BLaER1 treated with 17β-estradiol and CSF1 and Interleukin-3, amounts not matched to agents 10 nM and 100 nM (cell line): Measurements from ENCODE around the gene TNIK.

ENCODE experiments used
- H3K27ac ChIP-seq, 11 experiments: shearing (Covaris generic); formaldehyde crosslinking; 2 replicates each; pipeline ENCODE4 v1.8.1; 2022
- H3K27me3 ChIP-seq, 11 experiments: shearing (Covaris generic); formaldehyde crosslinking; 2 replicates each; pipeline ENCODE4 v1.8.1; 2022
- H3K36me3 ChIP-seq, 11 experiments: shearing (Covaris generic); formaldehyde crosslinking; 2 replicates each; pipeline ENCODE4 v1.8.1; 2022
- H3K4me1 ChIP-seq, 10 experiments: shearing (Covaris generic); formaldehyde crosslinking; 2 replicates each; pipeline ENCODE4 v1.8.1; 2022
- H3K4me2 ChIP-seq, 11 experiments: shearing (Covaris generic); formaldehyde crosslinking; 2 replicates each; pipeline ENCODE4 v1.8.1; 2022
- H3K4me3 ChIP-seq, 10 experiments: shearing (Covaris generic); formaldehyde crosslinking; 2 replicates each; pipeline ENCODE4 v1.8.1; 2022
- H3K9ac ChIP-seq, 11 experiments: shearing (Covaris generic); formaldehyde crosslinking; 2 replicates each; pipeline ENCODE4 v1.8.1; 2022
- H3K9me3 ChIP-seq, 11 experiments: shearing (Covaris generic); formaldehyde crosslinking; replicated peaks in 1 of 11; 2 replicates each; pipeline ENCODE4 v1.8.1; 2022
- H4K20me1 ChIP-seq, 11 experiments: shearing (Covaris generic); formaldehyde crosslinking; 2 replicates each; pipeline ENCODE4 v1.8.1; 2022
- Cebpa-rat ChIP-seq, 11 experiments: shearing (Covaris generic); IDR thresholded peaks; 2 replicates each; pipeline ENCODE4 v1.8.1; 2022

Gene TNIK

DNA sequence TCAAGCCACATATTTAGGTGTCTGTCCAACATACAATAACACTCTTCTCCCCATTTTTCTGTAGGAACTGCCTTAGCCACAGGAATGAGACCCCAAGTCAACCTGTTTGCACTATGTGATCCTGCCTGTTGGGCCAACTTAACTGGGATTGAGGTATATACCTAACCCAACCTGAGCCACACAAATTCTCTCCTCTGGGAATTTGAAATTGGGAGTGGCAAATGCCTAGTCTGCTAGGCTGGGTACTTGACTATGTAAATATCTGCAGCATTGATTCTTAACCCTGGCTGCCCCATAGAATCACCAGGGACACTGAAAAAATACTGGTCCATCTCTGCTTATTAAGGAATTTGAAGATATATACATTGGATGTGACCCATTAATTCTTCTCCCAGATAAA lies 35.2 kb upstream of the TNIK start:
- Histone ChIP-seq H3K9ac (no peak overlapping the region), H3K9me3 (no peaks in the 10 kb centered on the region), H3K27me3 (no peaks in the 10 kb centered on the region), H3K36me3 (no peaks in the 10 kb centered on the region), H3K4me1 (peaks cover 0 to 5% (median 0%) of the 10 kb centered on the region in 10 experiments; a peak in 1 of 20 replicates), H3K4me2 (no peak overlapping the region), H4K20me1 (no peaks in the 10 kb centered on the region), H3K4me3 (no peak overlapping the region), H3K27ac (no peak overlapping the region)
- TF ChIP-seq Cebpa-rat (IDR thresholded peaks at IDR 0.05), result no peak

DNA sequence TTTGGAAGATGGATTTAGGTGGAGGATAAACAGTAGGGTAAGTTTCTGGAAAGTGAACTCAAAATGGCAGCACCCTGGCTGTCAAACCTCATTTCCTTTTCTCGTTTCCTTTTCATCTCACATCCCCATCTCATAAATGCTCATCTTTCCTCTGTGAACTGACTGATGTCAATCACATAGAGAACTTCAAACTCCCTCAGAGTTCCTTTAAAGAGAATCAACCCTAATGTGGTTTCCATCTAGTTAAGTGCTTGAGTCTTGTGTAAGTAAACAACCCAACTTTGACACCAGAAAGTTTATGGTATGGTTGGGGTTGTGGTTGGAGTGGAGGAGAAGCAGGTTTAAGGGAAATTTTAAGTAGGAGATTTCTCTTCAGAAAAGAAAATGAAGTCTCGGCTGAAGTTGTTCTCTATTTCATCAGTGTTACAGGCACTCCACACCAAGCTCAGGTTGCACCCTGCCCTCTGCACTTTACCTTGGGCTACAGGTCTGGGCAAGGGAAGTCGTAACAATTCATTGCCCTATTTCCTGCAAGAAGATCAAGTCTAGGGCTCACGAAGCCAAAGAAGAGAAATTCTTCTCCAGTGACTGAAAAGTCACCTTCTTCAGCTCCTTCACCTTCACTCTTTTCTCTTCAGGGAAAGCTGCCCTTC lies 34.4 kb upstream of the TNIK start:
- Histone ChIP-seq H3K27ac (no peak overlapping the region), H3K4me2 (no peak overlapping the region), H3K4me3 (no peak overlapping the region), H3K27me3 (no peaks in the 10 kb centered on the region), H3K9ac (no peak overlapping the region), H3K36me3 (no peaks in the 10 kb centered on the region), H3K9me3 (no peaks in the 10 kb centered on the region), H4K20me1 (no peaks in the 10 kb centered on the region), H3K4me1 (peaks cover 0 to 5% (median 0%) of the 10 kb centered on the region in 10 experiments; a peak in 1 of 20 replicates)
- TF ChIP-seq Cebpa-rat (IDR thresholded peaks at IDR 0.05), result no peak

DNA sequence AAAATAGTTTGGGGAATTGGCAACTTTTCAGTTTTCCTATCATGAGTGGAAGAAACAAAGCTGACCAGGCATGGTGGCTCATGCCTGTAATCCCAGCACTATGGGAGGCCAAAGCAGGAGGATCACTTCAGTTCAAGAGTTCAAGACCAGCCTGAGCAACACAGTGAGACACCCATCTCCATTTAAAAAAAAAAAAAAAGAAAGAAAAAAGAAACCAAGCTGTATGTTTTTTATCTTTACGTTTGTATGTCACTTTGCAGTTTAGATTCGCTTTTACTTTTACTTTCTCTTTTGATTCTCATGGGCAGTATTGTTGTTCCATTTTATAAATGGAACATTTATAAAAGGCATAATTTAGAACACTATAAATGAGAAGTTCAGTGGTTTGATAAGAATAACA lies 31.2 kb upstream of the TNIK start:
- Histone ChIP-seq H3K27me3 (no peaks in the 10 kb centered on the region), H3K4me3 (no peak overlapping the region), H3K27ac (peak overlapping the region in 7 of 11 experiments; percentile 25 to 55 (median 47); a peak in 11 of 22 replicates), H3K9ac (peak overlapping the region in 3 of 11 experiments; percentile 6 to 51 (median 22); a peak in 3 of 22 replicates), H3K36me3 (no peaks in the 10 kb centered on the region), H3K4me2 (peak overlapping the region; percentile 8 to 61 (median 40); a peak in 18 of 22 replicates), H4K20me1 (no peaks in the 10 kb centered on the region), H3K9me3 (no peaks in the 10 kb centered on the region), H3K4me1 (peaks cover 0 to 5% (median 0%) of the 10 kb centered on the region in 10 experiments; a peak in 1 of 20 replicates)
- TF ChIP-seq Cebpa-rat (IDR thresholded peaks at IDR 0.05), result no peak

DNA sequence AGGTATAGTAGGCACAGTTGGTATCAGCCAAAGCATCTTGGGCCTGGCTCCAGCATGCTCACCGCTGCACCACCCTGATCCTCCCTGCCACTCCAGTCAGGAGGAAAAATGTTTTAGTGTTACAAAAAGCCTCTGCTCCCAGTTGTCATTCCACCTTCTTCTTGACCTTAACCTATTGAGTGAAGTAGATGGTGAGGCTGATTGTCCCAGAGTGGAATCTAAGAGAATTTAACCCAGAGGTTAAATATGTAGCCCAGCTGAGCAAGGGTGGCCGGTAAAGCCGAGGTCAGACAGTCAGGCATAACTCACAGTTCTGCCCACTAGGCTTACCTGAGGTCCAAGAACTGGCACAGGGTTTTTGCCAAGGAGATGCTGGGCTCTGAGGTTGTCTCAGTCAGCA lies 30.7 kb upstream of the TNIK start:
- Histone ChIP-seq H3K4me2 (peak overlapping the region in 7 of 11 experiments; percentile 27 to 61 (median 53); a peak in 14 of 22 replicates), H3K27me3 (no peaks in the 10 kb centered on the region)

DNA sequence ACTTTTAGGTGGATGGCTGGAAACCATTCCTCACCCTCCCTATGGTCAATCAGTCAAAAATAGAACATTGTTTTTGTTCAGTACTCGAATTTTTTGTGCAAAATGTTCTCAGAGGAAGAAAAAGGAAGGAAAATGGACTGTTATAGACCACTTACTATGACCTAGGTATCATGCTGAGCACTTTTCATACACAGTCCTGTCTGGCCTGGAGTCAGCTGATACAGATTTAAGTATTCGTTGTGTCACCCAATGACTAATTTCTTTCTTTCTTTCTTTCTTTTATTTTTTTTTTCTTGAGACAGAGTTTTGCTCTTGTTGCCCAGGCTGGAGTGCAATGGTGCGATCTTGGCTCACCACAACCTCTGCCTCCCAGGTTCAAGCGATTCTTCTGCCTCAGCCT lies 29.1 kb upstream of the TNIK start:
- H3K9me3 ChIP-seq, result no peaks in the 10 kb centered on the region
- no peak overlapping the region for H3K4me3 ChIP-seq
- no peaks in the 10 kb centered on the region for H4K20me1 ChIP-seq
- H3K4me2 ChIP-seq, result no peak overlapping the region
- no peaks in the 10 kb centered on the region for H3K36me3 ChIP-seq
- no peak for TF ChIP-seq Cebpa-rat (IDR thresholded peaks at IDR 0.05)
- H3K27ac ChIP-seq, result no peak overlapping the region
- 0 out of 20 replicates have a peak, but pooled peaks cover 0 to 5% (median 0%) of the 10 kb centered on the region in 10 experiments for H3K4me1 ChIP-seq
- H3K27me3 ChIP-seq, result no peaks in the 10 kb centered on the region
- H3K9ac ChIP-seq, result no peak overlapping the region

More for the DNA sequence above, 30.7 kb upstream of the TNIK start:
- peaks cover 0 to 5% (median 0%) of the 10 kb centered on the region in 10 experiments; a peak in 1 of 20 replicates for H3K4me1 ChIP-seq
- no peaks in the 10 kb centered on the region for H3K9me3 ChIP-seq
- no peak overlapping the region for H3K4me3 ChIP-seq
- peak overlapping the region in 3 of 11 experiments; percentile 6 to 51 (median 22); a peak in 1 of 22 replicates for H3K9ac ChIP-seq
- no peaks in the 10 kb centered on the region for H4K20me1 ChIP-seq
- peak overlapping the region in 6 of 11 experiments; percentile 25 to 55 (median 50); a peak in 10 of 22 replicates for H3K27ac ChIP-seq
- no peaks in the 10 kb centered on the region for H3K36me3 ChIP-seq
- no peak for TF ChIP-seq Cebpa-rat (IDR thresholded peaks at IDR 0.05)

DNA sequence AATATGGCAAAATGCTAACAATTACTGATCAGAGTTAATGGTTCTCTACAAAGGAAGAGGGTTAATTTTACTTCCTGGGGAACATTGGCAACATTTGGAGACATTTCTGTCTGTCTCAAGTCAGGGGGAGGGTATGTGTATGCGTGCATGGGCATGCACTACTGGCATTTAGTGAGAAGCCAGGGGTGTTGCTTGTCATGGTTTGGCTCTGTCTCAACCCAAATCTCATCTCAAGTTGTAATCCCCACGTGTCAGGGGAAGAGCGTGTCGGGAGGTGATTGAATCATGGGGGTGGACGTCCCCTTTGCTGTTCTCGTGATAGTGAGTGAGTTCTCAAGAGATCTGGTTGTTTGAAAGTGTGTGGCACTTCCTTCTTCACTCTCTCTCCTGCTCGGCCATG lies 28.3 kb upstream of the TNIK start:
- TF ChIP-seq Cebpa-rat (IDR thresholded peaks at IDR 0.05), result no peak
- H3K4me1 ChIP-seq, result 0 out of 20 replicates have a peak, but pooled peaks cover 0 to 5% (median 0%) of the 10 kb centered on the region in 10 experiments

DNA sequence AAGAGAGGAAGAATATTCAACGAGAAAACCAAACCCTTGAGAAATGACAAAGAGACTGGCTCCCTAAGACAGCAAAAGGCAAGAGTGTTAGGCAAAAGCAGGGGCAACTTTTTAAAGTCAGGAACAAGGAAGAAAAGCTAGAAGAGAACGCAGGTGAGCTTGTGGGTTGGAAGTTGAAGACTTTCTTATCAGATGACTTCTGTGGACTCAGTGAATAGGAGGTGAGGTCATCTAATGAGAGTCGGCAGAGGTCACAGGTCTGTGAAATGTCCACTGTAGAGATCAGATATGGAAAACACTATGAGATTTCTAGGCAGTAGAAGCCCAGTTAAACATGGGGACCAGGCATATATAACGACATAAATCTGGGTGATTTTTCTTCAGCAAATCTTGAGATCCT lies 27.2 kb upstream of the TNIK start:
- no peak for TF ChIP-seq Cebpa-rat (IDR thresholded peaks at IDR 0.05)
- no peak overlapping the region for H3K27ac ChIP-seq
- H3K27me3 ChIP-seq, result no peaks in the 10 kb centered on the region
- H3K9ac ChIP-seq, result no peak overlapping the region
- no peaks in the 10 kb centered on the region for H3K36me3 ChIP-seq
- no peak overlapping the region for H3K4me2 ChIP-seq
- H4K20me1 ChIP-seq, result no peaks in the 10 kb centered on the region
- 0 out of 20 replicates have a peak, but pooled peaks cover 0 to 5% (median 0%) of the 10 kb centered on the region in 10 experiments for H3K4me1 ChIP-seq
- H3K9me3 ChIP-seq, result no peaks in the 10 kb centered on the region
- no peak overlapping the region for H3K4me3 ChIP-seq

More for the DNA sequence above, 28.3 kb upstream of the TNIK start:
- H4K20me1 ChIP-seq, result no peaks in the 10 kb centered on the region
- no peaks in the 10 kb centered on the region for H3K27me3 ChIP-seq
- H3K4me3 ChIP-seq, result no peak overlapping the region
- no peak overlapping the region for H3K9ac ChIP-seq
- no peak overlapping the region for H3K4me2 ChIP-seq
- H3K9me3 ChIP-seq, result no peaks in the 10 kb centered on the region
- no peak overlapping the region for H3K27ac ChIP-seq
- no peaks in the 10 kb centered on the region for H3K36me3 ChIP-seq

DNA sequence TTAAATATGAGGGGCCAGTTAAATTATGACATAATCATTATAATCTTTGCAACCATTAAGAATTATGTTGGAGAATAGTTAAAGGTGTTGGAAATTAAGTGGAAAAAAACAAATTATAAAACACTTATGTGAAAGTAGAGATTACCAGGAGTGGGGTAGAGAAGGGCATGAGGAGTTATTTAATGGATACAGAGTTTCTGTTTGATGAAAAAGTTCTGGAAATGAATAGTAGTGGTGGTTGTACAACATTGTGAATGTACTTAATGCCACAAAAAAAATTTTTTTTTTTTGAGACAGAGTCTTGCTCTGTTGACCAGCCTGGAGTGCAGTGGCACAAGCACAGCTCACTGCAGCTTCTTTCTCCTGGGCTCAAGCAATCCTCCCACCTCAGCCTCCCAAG lies 25.1 kb upstream of the TNIK start:
- H3K4me1 ChIP-seq, result no peaks in the 10 kb centered on the region; a peak in 2 of 20 replicates
- no peak overlapping the region for H3K4me2 ChIP-seq
- TF ChIP-seq Cebpa-rat (IDR thresholded peaks at IDR 0.05), result no peak
- H3K9ac ChIP-seq, result no peak overlapping the region
- no peaks in the 10 kb centered on the region for H3K36me3 ChIP-seq
- H4K20me1 ChIP-seq, result no peaks in the 10 kb centered on the region
- no peak overlapping the region for H3K4me3 ChIP-seq
- H3K27ac ChIP-seq, result no peak overlapping the region
- no peaks in the 10 kb centered on the region for H3K27me3 ChIP-seq
- no peaks in the 10 kb centered on the region for H3K9me3 ChIP-seq

DNA sequence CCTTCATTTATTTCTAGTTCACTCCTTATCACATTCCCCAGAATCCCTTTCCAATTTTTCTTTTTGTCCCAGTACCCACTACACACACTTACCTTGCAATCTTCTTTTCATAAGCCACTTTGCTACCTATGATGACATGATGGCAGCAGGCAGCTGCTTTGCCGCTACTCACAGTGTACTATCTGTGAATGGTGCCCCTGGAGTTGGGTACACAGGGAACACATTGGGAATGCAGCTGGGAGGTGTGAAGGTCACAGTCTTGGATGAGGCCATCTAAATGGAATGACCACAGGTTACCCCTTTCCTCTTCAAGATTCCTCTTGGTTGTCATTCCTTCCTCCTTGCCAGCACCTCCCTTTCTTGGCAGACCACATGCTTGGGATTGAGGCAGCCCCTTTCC lies 20.8 kb upstream of the TNIK start:
- no peaks in the 10 kb centered on the region for H3K27me3 ChIP-seq
- H3K9ac ChIP-seq, result no peak overlapping the region
- peaks cover 0 to 6% (median 0%) of the 10 kb centered on the region in 11 experiments; a peak in 3 of 22 replicates for H3K9me3 ChIP-seq
- H3K27ac ChIP-seq, result no peak overlapping the region
- no peaks in the 10 kb centered on the region; a peak in 2 of 20 replicates for H3K4me1 ChIP-seq
- no peaks in the 10 kb centered on the region for H3K36me3 ChIP-seq
- no peak overlapping the region for H3K4me3 ChIP-seq
- H4K20me1 ChIP-seq, result no peaks in the 10 kb centered on the region
- no peak overlapping the region for H3K4me2 ChIP-seq
- TF ChIP-seq Cebpa-rat (IDR thresholded peaks at IDR 0.05), result no peak

DNA sequence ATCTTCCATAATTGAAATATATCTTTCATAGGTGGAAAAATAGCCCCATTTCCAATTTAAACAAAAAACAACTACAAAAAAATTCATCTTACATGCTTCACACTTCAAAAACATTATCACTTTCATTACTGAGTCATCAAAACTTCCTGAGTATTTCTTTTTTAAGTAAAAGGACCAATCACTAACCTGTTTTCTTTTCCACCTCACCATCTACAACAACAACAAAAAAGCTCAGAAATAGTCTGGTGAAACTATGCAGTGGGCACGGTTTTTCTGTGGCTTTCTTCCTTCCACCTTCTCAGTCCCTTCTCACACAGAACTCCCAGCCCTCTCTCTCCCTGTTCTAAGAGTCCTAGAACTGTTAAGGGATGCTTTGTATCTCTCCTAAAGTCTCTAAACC lies 20.3 kb upstream of the TNIK start:
- no peaks in the 10 kb centered on the region for H3K27me3 ChIP-seq
- H4K20me1 ChIP-seq, result no peaks in the 10 kb centered on the region
- H3K36me3 ChIP-seq, result no peaks in the 10 kb centered on the region
- peaks cover 0 to 6% (median 0%) of the 10 kb centered on the region in 11 experiments; a peak in 3 of 22 replicates for H3K9me3 ChIP-seq
- no peak for TF ChIP-seq Cebpa-rat (IDR thresholded peaks at IDR 0.05)
- H3K27ac ChIP-seq, result no peak overlapping the region
- no peaks in the 10 kb centered on the region; a peak in 2 of 20 replicates for H3K4me1 ChIP-seq
- H3K4me2 ChIP-seq, result no peak overlapping the region
- H3K4me3 ChIP-seq, result no peak overlapping the region
- no peak overlapping the region for H3K9ac ChIP-seq
